ENCODE measurements around the gene C3orf22.

GRCh38 chr3:126537730-126538281 lies 20.9 kb downstream of the C3orf22 start:
- TF ChIP-seq EZH2 (IDR thresholded peaks at IDR 0.05; ENCODE audit: borderline replicate concordance, low read depth, low read length, severe bottlenecking) (no peak), CTCF (IDR thresholded peaks at IDR 0.05; ENCODE audit: borderline replicate concordance, extremely low read depth, low read length, poor library complexity, severe bottlenecking) (no peak)
